ENCODE data around the gene PLCZ1. TPM values are rescaled to one million over a fixed set of nuclear protein-coding genes. Genes with fewer than 3 reads are reported as not detected.

PLCZ1 gene
- total RNA-seq, 1 donor: 0.18 TPM

DNA sequence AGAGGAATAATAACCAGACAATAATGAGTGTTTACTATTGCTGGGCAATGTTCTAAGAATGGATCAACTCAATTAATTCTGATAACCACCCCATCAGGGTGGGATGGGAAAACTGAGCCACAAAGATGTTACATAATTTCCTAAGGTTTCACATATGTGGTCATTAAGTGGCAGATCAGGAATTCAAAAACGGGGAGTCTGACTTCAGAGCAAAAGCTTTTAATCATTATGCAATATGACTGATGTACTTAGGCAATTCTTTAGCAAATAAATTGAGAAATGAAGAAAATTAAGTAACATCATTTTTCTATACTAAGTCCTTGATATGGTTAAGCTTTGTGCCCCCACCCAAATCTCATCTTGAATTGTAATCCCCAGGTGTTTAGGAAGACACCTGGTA is 53.4 kb downstream of the PLCZ1 start:
- TF ChIP-seq, protein P1, sequence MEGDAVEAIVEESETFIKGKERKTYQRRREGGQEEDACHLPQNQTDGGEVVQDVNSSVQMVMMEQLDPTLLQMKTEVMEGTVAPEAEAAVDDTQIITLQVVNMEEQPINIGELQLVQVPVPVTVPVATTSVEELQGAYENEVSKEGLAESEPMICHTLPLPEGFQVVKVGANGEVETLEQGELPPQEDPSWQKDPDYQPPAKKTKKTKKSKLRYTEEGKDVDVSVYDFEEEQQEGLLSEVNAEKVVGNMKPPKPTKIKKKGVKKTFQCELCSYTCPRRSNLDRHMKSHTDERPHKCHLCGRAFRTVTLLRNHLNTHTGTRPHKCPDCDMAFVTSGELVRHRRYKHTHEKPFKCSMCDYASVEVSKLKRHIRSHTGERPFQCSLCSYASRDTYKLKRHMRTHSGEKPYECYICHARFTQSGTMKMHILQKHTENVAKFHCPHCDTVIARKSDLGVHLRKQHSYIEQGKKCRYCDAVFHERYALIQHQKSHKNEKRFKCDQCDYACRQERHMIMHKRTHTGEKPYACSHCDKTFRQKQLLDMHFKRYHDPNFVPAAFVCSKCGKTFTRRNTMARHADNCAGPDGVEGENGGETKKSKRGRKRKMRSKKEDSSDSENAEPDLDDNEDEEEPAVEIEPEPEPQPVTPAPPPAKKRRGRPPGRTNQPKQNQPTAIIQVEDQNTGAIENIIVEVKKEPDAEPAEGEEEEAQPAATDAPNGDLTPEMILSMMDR (IDR thresholded peaks at IDR 0.05; ENCODE audit: insufficient read depth, low read length): no peak
- peak; percentile 19 for DNase-seq (ENCODE audit: low read depth)
- no peak overlapping the region for H3K4me3 ChIP-seq (ENCODE audit: low read depth, low read length)

DNA sequence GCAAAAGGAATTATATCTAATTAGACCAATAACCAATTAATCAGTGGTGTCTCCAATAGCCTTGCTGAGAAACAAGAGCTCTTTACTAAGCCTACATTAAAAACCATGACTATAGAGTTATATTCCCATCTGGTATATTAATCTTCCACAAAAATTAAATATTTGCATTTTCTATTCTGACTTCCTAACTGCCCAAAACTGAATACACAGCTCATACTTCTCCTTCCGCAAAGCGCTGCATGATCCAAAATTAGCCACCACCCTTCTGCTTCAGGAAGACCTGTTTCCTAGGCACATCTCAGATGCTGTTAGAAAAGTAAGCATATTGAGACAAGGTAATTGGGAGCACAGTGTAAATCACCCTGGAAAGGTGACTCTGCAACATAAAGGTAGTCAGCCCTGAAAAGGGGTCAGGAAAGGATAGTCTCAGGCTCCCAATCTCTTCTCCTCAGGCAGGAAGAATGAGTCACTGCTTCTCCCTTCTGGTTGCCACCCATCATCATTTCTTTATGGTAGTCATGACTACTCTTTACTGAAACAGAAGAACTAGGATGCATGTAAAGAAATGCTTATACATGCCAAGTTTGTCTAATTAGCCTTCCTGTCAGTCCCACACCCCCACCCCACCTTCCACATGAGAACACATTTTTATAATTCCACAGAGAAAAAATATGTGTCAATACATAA is 54.3 kb downstream of the PLCZ1 start:
- TF ChIP-seq, protein P1 (IDR thresholded peaks at IDR 0.05; ENCODE audit: insufficient read depth, low read length): no peak
- DNase-seq (ENCODE audit: low read depth): peak; percentile 23
- H3K4me3 ChIP-seq (ENCODE audit: low read depth, low read length): no peak overlapping the region

DNA sequence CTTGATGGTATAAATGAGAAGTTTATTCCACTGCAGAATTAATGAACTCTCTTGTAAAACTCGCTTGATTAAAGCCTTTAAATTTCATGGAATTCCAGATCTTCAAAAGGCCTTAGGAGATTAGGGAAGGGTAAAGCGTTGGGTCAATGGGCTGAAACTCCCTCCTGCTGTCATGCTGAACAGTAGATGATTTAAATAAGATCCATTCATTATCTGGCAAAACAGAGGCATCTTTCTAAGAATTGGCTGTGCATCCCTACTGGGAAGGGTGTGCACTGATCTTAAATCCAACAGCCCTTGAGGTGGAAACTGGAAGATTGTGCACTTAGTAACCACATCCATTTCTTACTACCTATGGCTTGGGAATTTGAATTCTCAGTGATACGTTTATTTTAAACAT is 56.0 kb downstream of the PLCZ1 start:
- TF ChIP-seq, protein P1 (IDR thresholded peaks at IDR 0.05; ENCODE audit: insufficient read depth, low read length): no peak
- H3K4me3 ChIP-seq (ENCODE audit: low read depth, low read length): no peak overlapping the region
- no peak for DNase-seq (ENCODE audit: low read depth)

DNA sequence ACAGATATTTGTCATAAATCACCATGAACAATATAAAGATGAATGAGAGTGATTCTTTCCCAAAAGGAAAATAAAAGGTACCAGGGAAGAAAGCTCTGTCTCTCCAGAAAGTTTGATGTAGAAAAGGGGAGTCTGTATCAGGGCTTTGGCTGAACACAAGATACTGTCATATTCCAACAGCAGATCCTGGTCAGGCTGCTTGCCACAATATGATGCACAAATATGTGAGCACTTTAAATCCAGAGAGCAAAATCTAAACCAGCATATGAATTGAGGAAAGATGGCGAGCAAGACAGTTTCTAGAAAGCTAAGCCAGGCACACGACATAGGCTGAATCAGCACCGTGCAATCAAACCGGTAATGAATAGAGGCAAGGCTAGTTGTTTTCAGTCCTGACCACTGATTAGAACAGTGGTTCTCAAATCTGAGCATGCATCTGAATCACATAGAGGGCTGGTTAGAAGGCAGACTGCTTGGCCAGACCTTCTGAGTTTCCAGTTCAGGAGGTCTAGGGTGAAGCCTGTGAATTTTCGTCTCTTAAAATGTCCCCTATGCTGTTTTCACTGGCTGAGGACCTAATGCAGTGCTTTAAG is 60.7 kb downstream of the PLCZ1 start:
- DNase-seq (ENCODE audit: low read depth): peak; percentile 58
- H3K4me3 ChIP-seq (ENCODE audit: low read depth, low read length): no peak overlapping the region
- TF ChIP-seq, protein P1 (IDR thresholded peaks at IDR 0.05; ENCODE audit: insufficient read depth, low read length): no peak

DNA sequence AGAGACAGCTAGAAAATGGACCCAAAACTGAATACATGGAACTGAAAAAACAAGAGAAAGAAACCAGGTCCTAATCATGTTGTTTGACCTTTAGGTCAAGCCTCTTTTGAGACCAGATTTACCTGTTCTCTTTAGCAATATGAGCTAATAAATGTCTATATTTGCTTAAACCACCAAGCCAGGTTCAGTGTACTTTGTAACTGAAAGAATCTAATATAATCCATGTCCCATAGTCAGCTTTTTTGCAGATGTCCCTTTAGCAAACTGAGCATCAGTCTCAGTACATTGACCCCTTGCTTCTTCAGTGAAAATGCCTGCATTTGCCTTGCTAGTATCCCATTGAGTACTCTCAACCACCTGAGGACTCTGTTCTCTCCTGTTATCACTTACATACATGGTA is 61.7 kb downstream of the PLCZ1 start:
- no peak overlapping the region for H3K4me3 ChIP-seq (ENCODE audit: low read depth, low read length)
- DNase-seq (ENCODE audit: low read depth): no peak
- TF ChIP-seq, protein P1 (IDR thresholded peaks at IDR 0.05; ENCODE audit: insufficient read depth, low read length): no peak

DNA sequence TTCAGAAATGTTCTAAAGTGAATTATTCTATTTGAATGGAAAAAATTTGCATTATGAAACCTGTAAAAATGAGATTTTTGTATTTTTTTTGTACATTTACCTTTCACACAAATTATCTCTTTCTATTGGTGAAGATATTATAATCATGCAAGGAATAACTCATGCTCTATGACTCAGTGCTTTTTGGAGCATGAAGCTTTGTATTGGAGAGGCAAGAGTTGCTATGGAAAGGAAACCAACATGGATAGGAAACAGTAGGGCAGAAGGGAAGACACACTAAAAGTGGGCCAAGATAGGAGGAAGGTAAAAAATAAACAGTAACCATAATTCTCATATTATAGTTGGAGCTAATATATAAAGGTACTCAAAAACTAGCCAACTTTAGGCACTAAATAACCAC is 79.0 kb downstream of the PLCZ1 start:
- TF ChIP-seq, protein P1 (IDR thresholded peaks at IDR 0.05; ENCODE audit: insufficient read depth, low read length): no peak
- H3K4me3 ChIP-seq (ENCODE audit: low read depth, low read length): no peak overlapping the region
- no peak for DNase-seq (ENCODE audit: low read depth)

All from fibroblast of the aortic adventitia (primary cell).